H1 (cell line): ENCODE results near the gene SLC2A14. TPM values are rescaled to one million over a fixed set of nuclear protein-coding genes. Genes with fewer than 3 reads are reported as not detected.
"Not testable (repeated sequence)": the region's sequence is repeated elsewhere in the genome, so short reads cannot be mapped to it uniquely, and the experiment has no call there.

Experiments
- CTCF ChIA-PET: fragments of 300-600 bp; sonication (Branson Sonifier 250); formaldehyde crosslinking; loops from one replicate; lab custom pipeline; 2021; ENCODE audit not compliant: partially characterized antibody; lab: Charles Lee
- POLR2A ChIA-PET: fragments of 300-600 bp; sonication (Branson Sonifier 250); formaldehyde crosslinking; loops from one replicate; lab custom pipeline; 2021; ENCODE audit warnings: inconsistent platforms; ENCODE audit not compliant: partially characterized antibody; lab: Charles Lee
- DNase-seq, 2 experiments: peaks; one replicate each; pipeline versions ENCODE4 v3.0.0 to v3.0.0-alpha.2; 2010 to 2022; ENCODE audit warnings: low spot score in 2 of 2, low read depth in 1 of 2, mixed read lengths in 1 of 2
- FAIRE-seq: peaks from 2 replicates; lab custom pipeline; 2011; peaks lifted over from hg19 to GRCh38; lab: Jason Lieb, UNC
- H2AFZ ChIP-seq: 2 replicates; pipeline ENCODE4 v1.8.1; 2012; ENCODE audit warnings: low read length, inconsistent platforms
- H2AK5ac ChIP-seq: 2 replicates; pipeline ENCODE4 v1.6.1; 2013; ENCODE audit warnings: low read depth, low read length
- H2BK120ac ChIP-seq: replicated peaks from 2 replicates; pipeline ENCODE3; 2013; ENCODE audit warnings: low read depth, low read length, inconsistent platforms
- H2BK12ac ChIP-seq: 2 replicates; pipeline ENCODE4 v1.6.1; 2013; ENCODE audit warnings: low read depth, low read length
- H2BK15ac ChIP-seq: 2 replicates; pipeline ENCODE4 v1.6.1; 2013; ENCODE audit warnings: low read length
- H2BK20ac ChIP-seq: 2 replicates; pipeline ENCODE4 v1.6.1; 2013; ENCODE audit warnings: low read length
- H2BK5ac ChIP-seq: 2 replicates; pipeline ENCODE4 v1.6.1; 2013; ENCODE audit warnings: low read depth, low read length
- H3K14ac ChIP-seq: 2 replicates; pipeline ENCODE4 v1.6.1; 2013; ENCODE audit warnings: inconsistent platforms; ENCODE audit not compliant: insufficient read length
- H3K18ac ChIP-seq: 2 replicates; pipeline ENCODE4 v1.6.1; 2013; ENCODE audit warnings: low read length; ENCODE audit errors: extremely low read depth
- H3K23ac ChIP-seq: 2 replicates; pipeline ENCODE4 v1.6.1; 2013; ENCODE audit warnings: inconsistent platforms; ENCODE audit not compliant: insufficient read length
- H3K23me2 ChIP-seq: 2 replicates; pipeline ENCODE4 v1.6.1; 2013; ENCODE audit warnings: low read depth, low read length
- H3K27ac ChIP-seq: 2 replicates; pipeline ENCODE4 v1.6.1; 2011; ENCODE audit warnings: low read depth, low read length, inconsistent platforms
- H3K27me3 ChIP-seq, 4 experiments: replicated peaks in 1 of 4; 1 replicate in 1 of 4; 2 replicates in 3 of 4; pipeline versions ENCODE4 v1.6.1 to v1.8.1; 2011 to 2013; ENCODE audit warnings: low read length in 3 of 4, mild to moderate bottlenecking in 3 of 4, inconsistent platforms in 2 of 4, mixed read lengths in 2 of 4, moderate library complexity in 1 of 4; ENCODE audit not compliant: control insufficient read depth in 3 of 4, insufficient read depth in 3 of 4; ENCODE audit errors: extremely low read depth in 1 of 4
- H3K36me3 ChIP-seq, 4 experiments: 2 replicates each; pipeline versions ENCODE4 v1.6.1 to v1.8.1; 2011 to 2013; ENCODE audit warnings: mild to moderate bottlenecking in 4 of 4, low read length in 3 of 4, moderate library complexity in 2 of 4, control low read depth in 1 of 4, inconsistent platforms in 1 of 4; ENCODE audit not compliant: insufficient read depth in 4 of 4, control insufficient read depth in 2 of 4
- H3K4ac ChIP-seq: replicated peaks from 2 replicates; pipeline ENCODE3; 2013; ENCODE audit warnings: low read length, low read depth, mixed read lengths, inconsistent platforms; ENCODE audit not compliant: insufficient read length
- H3K4me1 ChIP-seq, 4 experiments: replicated peaks in 1 of 4; 1 replicate in 1 of 4; 2 replicates in 3 of 4; pipeline versions ENCODE4 v1.6.1 to v1.8.1; 2011 to 2013; ENCODE audit warnings: low read length in 3 of 4, inconsistent platforms in 2 of 4, mixed read lengths in 1 of 4; ENCODE audit not compliant: insufficient read depth in 4 of 4, control insufficient read depth in 3 of 4
- H3K4me2 ChIP-seq, 2 experiments: 2 replicates each; pipeline versions ENCODE4 v1.6.1 to v1.8.1; 2011 to 2013; ENCODE audit warnings: low read depth in 2 of 2, low read length in 2 of 2, control low read depth in 1 of 2, inconsistent platforms in 1 of 2, mild to moderate bottlenecking in 1 of 2; ENCODE audit not compliant: insufficient read depth in 1 of 2
- H3K4me3 ChIP-seq, 4 experiments: fragments of 200-600, 300-600 bp in 1 of 4; sonication (generic), shearing (Covaris generic), sonication (Bioruptor Twin) in 1 of 4; 2 replicates each; pipeline versions ENCODE4 v1.5.1 to v1.8.1; 2011 to 2016; ENCODE audit warnings: low read length in 4 of 4, low read depth in 3 of 4, control low read depth in 2 of 4, inconsistent platforms in 2 of 4, mild to moderate bottlenecking in 2 of 4, mixed read lengths in 1 of 4, moderate library complexity in 1 of 4; ENCODE audit not compliant: insufficient read depth in 2 of 4; ENCODE audit errors: extremely low read depth in 1 of 4
- H3K56ac ChIP-seq: replicated peaks from 2 replicates; pipeline ENCODE3; 2013; ENCODE audit warnings: low read depth, mild to moderate bottlenecking, mixed read lengths, low read length, inconsistent platforms; ENCODE audit not compliant: insufficient read length
- H3K79me1 ChIP-seq: 2 replicates; pipeline ENCODE4 v1.6.1; 2013; ENCODE audit warnings: low read depth, low read length, control low read depth
- H3K79me2 ChIP-seq, 2 experiments: 2 replicates each; pipeline versions ENCODE4 v1.6.1 to v1.8.1; 2012 to 2013; ENCODE audit warnings: low read length in 2 of 2, mild to moderate bottlenecking in 2 of 2, inconsistent platforms in 1 of 2; ENCODE audit not compliant: insufficient read depth in 2 of 2, control insufficient read depth in 1 of 2
- H3K9ac ChIP-seq, 4 experiments: replicated peaks in 1 of 4; 1 replicate in 1 of 4; 2 replicates in 3 of 4; pipeline versions ENCODE4 v1.6.1 to v1.8.1; 2011 to 2013; ENCODE audit warnings: low read depth in 3 of 4, low read length in 3 of 4, control low read depth in 2 of 4, mild to moderate bottlenecking in 2 of 4, moderate library complexity in 2 of 4, inconsistent platforms in 1 of 4; ENCODE audit errors: extremely low read depth in 1 of 4
- H3K9me3 ChIP-seq, 2 experiments: 2 replicates each; pipeline versions ENCODE4 v1.6.1 to v1.8.1; 2012 to 2013; ENCODE audit warnings: mild to moderate bottlenecking in 2 of 2, moderate library complexity in 2 of 2, control low read depth in 1 of 2, inconsistent platforms in 1 of 2, low read depth in 1 of 2, low read length in 1 of 2, mixed read lengths in 1 of 2; ENCODE audit not compliant: insufficient read depth in 2 of 2
- H4K20me1 ChIP-seq, 2 experiments: replicated peaks in 1 of 2; 2 replicates each; pipeline versions ENCODE3 to v1.8.1; 2011 to 2013; ENCODE audit warnings: inconsistent platforms in 2 of 2, low read length in 2 of 2, mild to moderate bottlenecking in 1 of 2; ENCODE audit not compliant: insufficient read depth in 2 of 2, control insufficient read depth in 1 of 2
- H4K5ac ChIP-seq: 2 replicates; pipeline ENCODE4 v1.6.1; 2013; ENCODE audit warnings: low read length, low read depth, mixed read lengths, inconsistent platforms; ENCODE audit not compliant: insufficient read length
- H4K8ac ChIP-seq: 2 replicates; pipeline ENCODE4 v1.8.0; 2013; ENCODE audit warnings: mild to moderate bottlenecking, moderate library complexity, low read length, inconsistent platforms; ENCODE audit not compliant: insufficient read depth; ENCODE audit errors: extremely low read depth
- H4K91ac ChIP-seq: replicated peaks from 2 replicates; pipeline ENCODE3; 2013; ENCODE audit warnings: low read length, mixed read lengths, inconsistent platforms; ENCODE audit not compliant: insufficient read length
- WGBS, 2 experiments: shearing (Covaris generic) in 1 of 2; methylation state at CpG; one replicate each; pipeline versions ENCODE4 v1.1.6 to v1.1.7; 2013 to 2015; ENCODE audit warnings: low lambda C conversion rate in 2 of 2, mixed read lengths in 2 of 2, inconsistent platforms in 1 of 2, low coverage in 1 of 2, missing lambda C conversion rate in 1 of 2; ENCODE audit not compliant: insufficient replicate concordance in 2 of 2, insufficient coverage in 1 of 2, insufficient read length in 1 of 2; ENCODE audit errors: extremely low coverage in 1 of 2, missing lambda C conversion rate in 1 of 2; 5-methylcytosine and 5-hydroxymethylcytosine counted together
- polyA plus RNA-seq, 7 experiments: library from polyadenylated mRNA; depleted of rRNA in 3 of 7; stranded (reverse) in 5 of 7; unstranded in 2 of 7; fragments of >200 nt in 5 of 7; fragments of 200-250 nt in 2 of 7; gene quantifications; 1 replicate in 5 of 7; 2 replicates in 1 of 7; 4 replicates in 1 of 7; pipeline versions ENCODE4 v1.2.1 to v1.2.3, GENCODE V29; 2011 to 2013; ENCODE audit warnings: missing spikeins in 2 of 7, mixed read lengths in 2 of 7
- total RNA-seq: library from RNA; stranded (reverse); fragmentation: NEBNext Ultra II Directional; extraction: Animal tissue kit (Norgen Biotek cat#: 25700); gene quantifications from 2 replicates; pipeline ENCODE4 v1.2.1, GENCODE V29; 2021

Gene SLC2A14
- total and polyA plus RNA-seq, 2 of the 8 experiments (the other 6 are each of a cell fraction or from before 2014, with no cell fraction given): 11.1 to 19.3 TPM

DNA sequence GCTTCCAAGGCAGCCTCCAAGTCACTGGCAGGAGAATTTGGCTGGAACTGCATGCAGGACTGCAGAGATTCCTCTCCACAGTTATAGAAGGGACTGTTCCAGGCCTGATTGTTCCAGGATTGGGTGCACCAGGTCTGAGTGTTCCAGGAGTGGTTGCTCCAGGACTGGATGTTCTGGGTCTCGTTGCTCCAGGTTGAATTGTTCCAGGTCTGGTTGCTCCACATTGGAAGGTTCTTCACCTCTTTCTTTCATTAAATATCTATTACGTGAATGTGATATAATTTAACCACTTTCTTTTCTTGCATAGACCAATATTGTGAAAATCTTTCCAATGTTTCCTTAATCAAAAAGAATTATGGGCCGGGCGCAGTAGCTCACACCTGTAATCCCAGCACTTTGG is 24.0 kb upstream of the SLC2A14 start:
- FAIRE-seq: not testable (repeated sequence)

More for the DNA sequence above, 24.0 kb upstream of the SLC2A14 start:
- not testable (repeated sequence) for H2BK5ac ChIP-seq, H2BK20ac ChIP-seq, H2BK120ac ChIP-seq, H2BK15ac ChIP-seq, H3K79me2 ChIP-seq, H3K4ac ChIP-seq, H3K14ac ChIP-seq, H4K20me1 ChIP-seq, H3K36me3 ChIP-seq, H3K9me3 ChIP-seq, H3K4me3 ChIP-seq, DNase-seq, H2BK12ac ChIP-seq, H3K27ac ChIP-seq, H4K5ac ChIP-seq, H2AK5ac ChIP-seq, H4K8ac ChIP-seq, H3K27me3 ChIP-seq, H3K79me1 ChIP-seq, H3K56ac ChIP-seq, H4K91ac ChIP-seq, H3K23ac ChIP-seq, H3K4me1 ChIP-seq, H2AFZ ChIP-seq, H3K23me2 ChIP-seq, H3K9ac ChIP-seq, H3K18ac ChIP-seq, H3K4me2 ChIP-seq
- ChIA-PET CTCF (interaction anchor here (0.6 kb wide), 1 partner anchor 254 kb away, joined by 3 read pairs; no protein-coding TSS in a partner anchor), POLR2A (interaction anchor here (1.2 kb wide), 1 partner anchor 11 kb away, joined by 3 read pairs; no protein-coding TSS in a partner anchor)
- WGBS, 2 experiments: 95% methylated on average over 4 of the region's 4 CpGs; no CpG with 5 or more reads in 1 of the 2 experiments
